HepG2 (cell line): ENCODE measurements around the gene NFYC. TPM values are rescaled to one million over a fixed set of nuclear protein-coding genes. Genes with fewer than 3 reads are reported as not detected.

Experiments used
- ASH2L ChIP-seq: fragments of 300-600, 200-600 bp; sonication (generic); IDR thresholded peaks from 2 replicates; pipeline ENCODE4 v1.7.0; 2017; ENCODE audit warnings: low read depth, mild to moderate bottlenecking, moderate library complexity, mixed read lengths, low read length; ENCODE audit not compliant: insufficient read length
- ATRX ChIP-seq: sonication (generic); formaldehyde crosslinking; IDR thresholded peaks from 2 replicates; pipeline ENCODE4 v1.4.0; 2020; ENCODE audit warnings: missing genetic modification reagents, borderline replicate concordance
- BATF2 ChIP-seq: sonication (generic); formaldehyde crosslinking; IDR thresholded peaks from 2 replicates; pipeline ENCODE4 v1.8.0; 2022; ENCODE audit warnings: mild to moderate bottlenecking, missing genetic modification reagents, moderate library complexity
- CBX5 ChIP-seq: sonication (generic); formaldehyde crosslinking; IDR thresholded peaks from 2 replicates; pipeline ENCODE4 v1.4.0; 2020; ENCODE audit warnings: missing genetic modification reagents, borderline replicate concordance
- CEBPB ChIP-seq: IDR thresholded peaks from 2 replicates; pipeline ENCODE4 v1.6.1; 2011; ENCODE audit warnings: low read depth, low read length, improper control_type of control experiment, borderline replicate concordance
- HMGA1 ChIP-seq: sonication (generic); formaldehyde crosslinking; conservative IDR thresholded peaks from 2 replicates; pipeline ENCODE4 v1.4.0; 2020; ENCODE audit warnings: missing genetic modification reagents
- HOXA7 ChIP-seq: sonication (generic); formaldehyde crosslinking; IDR thresholded peaks from 2 replicates; pipeline ENCODE4 v1.8.1; 2022; ENCODE audit warnings: mild to moderate bottlenecking, missing genetic modification reagents, moderate library complexity
- ISX ChIP-seq: sonication (generic); formaldehyde crosslinking; conservative IDR thresholded peaks from 2 replicates; pipeline ENCODE4 v1.5.0; 2020; ENCODE audit warnings: missing genetic modification reagents
- MTA3 ChIP-seq: sonication (generic); formaldehyde crosslinking; IDR thresholded peaks from 2 replicates; pipeline ENCODE4 v1.4.0; 2020; ENCODE audit warnings: missing genetic modification reagents
- RAD21 ChIP-seq: fragments of 450-650 bp; formaldehyde crosslinking; IDR thresholded peaks from 2 replicates; pipeline ENCODE4 v1.5.0; 2020; ENCODE audit warnings: mild to moderate bottlenecking
- SP4 ChIP-seq: sonication (generic); formaldehyde crosslinking; IDR thresholded peaks from 2 replicates; pipeline ENCODE4 v1.8.1; 2023; ENCODE audit warnings: mild to moderate bottlenecking, missing genetic modification reagents
- TBX3 ChIP-seq: fragments of 450-650 bp; IDR thresholded peaks from 2 replicates; pipeline ENCODE4 v1.6.1; 2017; ENCODE audit warnings: antibody characterized with exemption, mild to moderate bottlenecking, inconsistent platforms, borderline replicate concordance
- THAP9 ChIP-seq: sonication (generic); formaldehyde crosslinking; IDR thresholded peaks from 2 replicates; pipeline ENCODE4; 2020; ENCODE audit warnings: missing genetic modification reagents, mild to moderate bottlenecking, borderline replicate concordance
- ZBTB7A ChIP-seq: sonication (generic); formaldehyde crosslinking; IDR thresholded peaks from 2 replicates; pipeline ENCODE4 v1.8.0; 2022; ENCODE audit warnings: mild to moderate bottlenecking, missing genetic modification reagents
- ZMYM4 ChIP-seq: sonication (generic); formaldehyde crosslinking; IDR thresholded peaks from 2 replicates; pipeline ENCODE4 v1.8.1; 2023; ENCODE audit warnings: mild to moderate bottlenecking, missing genetic modification reagents
- ZNF24 ChIP-seq: fragments of 450-650 bp; IDR thresholded peaks from 2 replicates; pipeline ENCODE4 v1.6.1; 2017; ENCODE audit warnings: antibody characterized with exemption, mild to moderate bottlenecking
- ZNF253 ChIP-seq: sonication (generic); formaldehyde crosslinking; IDR thresholded peaks from 2 replicates; pipeline ENCODE4 v1.8.0; 2022; ENCODE audit warnings: mild to moderate bottlenecking, missing genetic modification reagents, borderline replicate concordance
- ZNF564 ChIP-seq: sonication (generic); formaldehyde crosslinking; IDR thresholded peaks from 2 replicates; pipeline ENCODE4 v1.8.1; 2023; ENCODE audit warnings: mild to moderate bottlenecking, missing genetic modification reagents
- ZNF652 ChIP-seq: IDR thresholded peaks from 2 replicates; pipeline ENCODE4 v1.6.1; 2016; ENCODE audit warnings: low read depth, borderline replicate concordance
- ZNF687 ChIP-seq: sonication (generic); formaldehyde crosslinking; IDR thresholded peaks from 2 replicates; pipeline ENCODE4 v1.5.1; 2020; ENCODE audit warnings: mild to moderate bottlenecking, missing genetic modification reagents, moderate library complexity
- ZNF749 ChIP-seq: sonication (generic); formaldehyde crosslinking; IDR thresholded peaks from 2 replicates; pipeline ENCODE4 v1.8.0; 2022; ENCODE audit warnings: mild to moderate bottlenecking, missing genetic modification reagents, moderate library complexity, borderline replicate concordance
- ZSCAN5A ChIP-seq: sonication (generic); formaldehyde crosslinking; IDR thresholded peaks from 2 replicates; pipeline ENCODE4 v1.8.0; 2022; ENCODE audit warnings: mild to moderate bottlenecking, missing genetic modification reagents, borderline replicate concordance
- polyA plus RNA-seq, 8 experiments: library from polyadenylated mRNA; depleted of rRNA in 3 of 8; stranded (reverse) in 7 of 8; unstranded in 1 of 8; fragments of >200 nt; fragmentation: Illumina TruSeq in 4 of 8; extraction: Trizol in 4 of 8; gene quantifications; 2 replicates each; pipeline versions ENCODE4 v1.2.1 to v1.2.3, GENCODE V29; 2011 to 2016; ENCODE audit warnings: low read depth in 4 of 8, missing spikeins in 1 of 8, mixed read lengths in 1 of 8; ENCODE audit not compliant: insufficient read depth in 1 of 8
- total RNA-seq, 5 experiments: library from RNA; depleted of rRNA; stranded (reverse); fragments of >200 nt; fragmentation: Illumina TruSeq; extraction: Trizol; gene quantifications; 2 replicates each; pipeline ENCODE4 v1.2.3, GENCODE V29; 2016; ENCODE audit warnings: low read depth in 1 of 5

NFYC gene
- total and polyA plus RNA-seq, 2 of the 13 experiments (the other 11 are each of a cell fraction or from before 2014, with no cell fraction given): 33.9 to 73.7 TPM

GRCh38 chr1:40820251-40820797 is 128.8 kb downstream of the NFYC start (continued):
- no peak for TF ChIP-seq ZSCAN5A (CRISPR knock-in tag)
- no peak for TF ChIP-seq HMGA1
- no peak for TF ChIP-seq ZNF564 (CRISPR knock-in tag)
- no peak for TF ChIP-seq BATF2 (CRISPR knock-in tag)
- no peak for TF ChIP-seq ZNF253 (CRISPR knock-in tag)
- no peak for TF ChIP-seq THAP9 (CRISPR knock-in tag)
- no peak for TF ChIP-seq ISX
- TF ChIP-seq ZNF652 (CRISPR knock-in tag): no peak
- TF ChIP-seq ASH2L: no peak
- TF ChIP-seq ATRX: no peak
- no peak for TF ChIP-seq ZNF749 (CRISPR knock-in tag)
- no peak for TF ChIP-seq ZMYM4 (CRISPR knock-in tag)
- no peak for TF ChIP-seq HOXA7 (CRISPR knock-in tag)
- no peak for TF ChIP-seq SP4 (CRISPR knock-in tag)
- no peak for TF ChIP-seq ZBTB7A
- TF ChIP-seq CBX5: no peak
- TF ChIP-seq RAD21 (CRISPR knock-in tag): 0 out of 2 replicates have a peak, but pooled peaks have one; percentile 23
- TF ChIP-seq TBX3: no peak
- peak; percentile 84 for TF ChIP-seq ZNF24
- peak; percentile 59 for TF ChIP-seq CEBPB
- no peak for TF ChIP-seq MTA3
- no peak for TF ChIP-seq ZNF687 (CRISPR knock-in tag)
